Raji (cell line): ENCODE data around the gene IGF1R.

ENCODE experiments used
- POLR2A ChIP-seq: IDR thresholded peaks from 2 replicates; pipeline ENCODE4 v1.6.1; 2011; ENCODE audit warnings: low read depth, low read length, control low read depth; ENCODE audit not compliant: insufficient read depth

The IGF1R gene

DNA sequence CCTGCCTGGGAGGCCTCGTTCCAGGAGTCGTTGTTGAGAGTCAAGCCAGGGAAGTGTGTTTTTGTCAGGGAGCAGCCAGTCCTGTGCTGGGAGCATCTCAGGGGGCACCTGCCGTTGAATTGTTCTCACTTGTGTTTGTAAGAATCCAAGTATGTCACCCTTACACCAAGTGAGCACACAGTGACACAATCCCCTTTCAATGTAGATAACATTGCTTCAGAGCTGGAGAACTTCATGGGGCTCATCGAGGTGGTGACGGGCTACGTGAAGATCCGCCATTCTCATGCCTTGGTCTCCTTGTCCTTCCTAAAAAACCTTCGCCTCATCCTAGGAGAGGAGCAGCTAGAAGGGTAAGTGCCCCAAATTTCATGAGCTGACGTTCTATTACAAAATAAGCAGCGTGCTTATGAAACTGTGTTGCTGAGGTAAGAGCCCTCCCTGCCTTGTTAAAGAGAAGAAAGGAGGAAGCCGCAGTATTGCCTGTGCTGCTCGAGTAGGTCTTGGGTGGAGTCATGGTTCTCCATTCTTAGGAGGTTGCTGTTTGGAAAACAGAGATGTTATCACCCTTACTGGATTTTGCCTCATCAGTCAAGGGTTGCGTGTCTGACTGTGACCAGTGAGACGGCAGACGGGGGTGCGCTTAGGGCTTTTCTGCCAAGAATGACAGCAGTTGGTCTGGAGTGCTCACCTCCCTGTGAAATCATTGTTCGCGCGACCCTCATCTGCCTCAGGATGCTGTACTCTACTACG is 251.1 kb downstream of the IGF1R start:
- no peak for TF ChIP-seq POLR2A

DNA sequence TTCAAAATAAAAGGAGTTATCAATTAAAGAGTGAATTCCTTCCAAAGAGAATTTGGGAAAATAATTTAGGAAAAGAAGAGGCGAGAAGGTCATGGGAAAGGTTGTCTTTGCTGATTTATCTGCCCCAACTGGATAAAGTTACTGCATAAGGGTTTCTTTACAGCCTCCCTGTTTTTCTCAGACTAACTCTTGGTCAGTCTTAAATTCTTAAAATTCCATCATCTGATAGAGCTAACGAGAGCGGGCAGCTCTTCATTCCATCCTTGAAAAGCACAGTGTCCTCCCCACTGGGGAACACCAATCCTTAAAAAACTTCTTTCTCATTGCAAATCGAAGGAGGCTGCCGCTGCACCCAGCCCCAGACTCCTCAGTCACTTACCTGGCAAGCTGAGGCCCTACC is 252.0 kb downstream of the IGF1R start:
- no peak for TF ChIP-seq POLR2A

DNA sequence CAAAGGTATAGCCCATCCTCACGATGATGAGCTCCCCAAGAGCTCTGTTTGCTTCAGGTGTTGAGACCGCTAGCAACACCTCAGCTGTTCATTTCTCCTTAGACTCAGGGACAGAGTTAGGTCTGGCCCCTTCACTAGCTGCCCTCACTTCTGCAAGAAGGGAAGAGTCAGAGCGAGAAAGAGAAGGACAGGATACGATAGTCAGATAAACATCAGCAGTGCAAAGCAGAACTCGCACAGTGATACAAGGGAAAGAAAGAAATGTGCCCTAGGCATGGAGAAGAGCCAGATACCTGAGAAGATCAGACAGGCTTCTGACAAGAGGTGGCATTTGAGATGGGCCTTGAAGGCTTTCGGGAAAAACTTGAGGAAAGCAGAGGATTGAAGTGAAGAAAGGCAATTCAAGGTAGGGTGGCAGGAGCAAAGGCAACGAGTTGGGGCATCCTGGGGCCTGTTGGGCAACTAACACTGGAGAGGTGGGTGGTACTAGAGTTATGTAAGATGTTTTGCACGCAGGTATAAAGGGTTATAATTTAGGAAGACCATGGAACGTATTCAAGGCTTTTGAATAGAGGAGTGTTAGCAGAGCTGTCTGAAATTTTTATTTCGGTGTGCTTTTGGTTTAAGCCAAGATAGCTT is 253.2 kb downstream of the IGF1R start:
- TF ChIP-seq POLR2A, result no peak

DNA sequence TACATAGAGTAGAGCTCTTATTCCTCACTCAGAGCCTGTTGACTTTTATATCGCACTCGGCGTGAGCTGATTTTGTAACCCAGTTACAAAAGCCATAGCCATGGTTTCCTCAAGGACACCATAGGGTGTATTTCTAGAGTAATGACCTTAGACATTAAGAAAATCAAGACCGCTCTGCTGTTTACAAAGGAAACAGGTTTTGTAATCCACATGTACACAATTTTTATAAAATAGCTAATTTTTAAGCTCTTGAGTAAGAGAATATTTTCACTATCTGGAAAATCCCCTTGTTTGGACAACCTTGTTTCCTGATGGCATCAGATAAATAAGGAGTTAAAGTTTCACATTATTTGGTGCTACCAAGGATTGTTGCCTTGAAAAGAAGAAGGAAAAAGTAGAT is 254.6 kb downstream of the IGF1R start:
- TF ChIP-seq POLR2A, result no peak

DNA sequence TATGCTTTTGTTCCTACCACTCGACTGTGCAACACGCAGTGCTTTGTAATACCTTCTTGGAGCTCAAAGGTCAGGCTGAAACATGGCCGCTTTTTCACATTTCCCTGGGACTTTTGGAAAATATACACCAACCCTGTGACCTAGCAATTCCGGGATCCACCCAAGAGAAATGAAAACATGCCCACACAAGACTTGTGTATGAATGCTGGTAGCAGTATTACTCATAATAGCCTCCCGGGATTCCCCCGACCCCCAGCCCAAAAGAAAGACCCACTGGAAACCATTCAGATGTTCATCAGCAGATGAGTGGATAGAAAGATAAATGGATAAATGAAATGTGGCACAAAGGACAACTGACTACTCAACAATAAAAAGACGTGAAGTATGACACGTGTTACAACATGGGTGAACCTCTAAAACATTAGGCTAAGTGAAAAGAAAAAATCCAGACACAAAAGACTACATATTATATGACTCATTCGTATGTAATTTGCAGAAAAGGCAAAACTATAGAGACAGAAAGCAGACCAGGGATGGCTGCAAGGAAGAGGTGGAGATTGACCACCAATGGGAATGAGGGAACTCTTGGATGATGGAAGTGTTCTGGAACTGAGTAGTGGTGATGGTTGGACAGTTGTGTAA is 255.2 kb downstream of the IGF1R start:
- no peak for TF ChIP-seq POLR2A

DNA sequence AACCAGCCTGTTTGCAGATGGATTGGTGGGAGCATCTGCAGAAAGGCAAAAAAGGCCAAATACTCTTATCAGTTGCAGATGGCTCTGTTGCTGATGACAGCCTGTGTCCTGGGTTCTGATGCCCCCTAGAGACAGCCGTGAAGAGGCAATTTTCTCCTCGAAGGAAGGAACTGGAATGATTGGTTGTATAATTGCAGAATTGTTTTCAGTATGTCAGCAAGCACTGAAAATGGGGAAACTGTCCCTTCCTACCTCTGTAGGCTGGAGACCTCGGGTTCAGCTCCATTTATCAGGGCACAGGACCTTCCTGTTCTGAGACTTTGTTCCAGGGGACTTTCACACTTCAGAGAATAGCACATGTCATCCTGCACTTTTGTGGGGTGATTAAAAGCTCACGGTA is 256.2 kb downstream of the IGF1R start:
- TF ChIP-seq POLR2A, result no peak

DNA sequence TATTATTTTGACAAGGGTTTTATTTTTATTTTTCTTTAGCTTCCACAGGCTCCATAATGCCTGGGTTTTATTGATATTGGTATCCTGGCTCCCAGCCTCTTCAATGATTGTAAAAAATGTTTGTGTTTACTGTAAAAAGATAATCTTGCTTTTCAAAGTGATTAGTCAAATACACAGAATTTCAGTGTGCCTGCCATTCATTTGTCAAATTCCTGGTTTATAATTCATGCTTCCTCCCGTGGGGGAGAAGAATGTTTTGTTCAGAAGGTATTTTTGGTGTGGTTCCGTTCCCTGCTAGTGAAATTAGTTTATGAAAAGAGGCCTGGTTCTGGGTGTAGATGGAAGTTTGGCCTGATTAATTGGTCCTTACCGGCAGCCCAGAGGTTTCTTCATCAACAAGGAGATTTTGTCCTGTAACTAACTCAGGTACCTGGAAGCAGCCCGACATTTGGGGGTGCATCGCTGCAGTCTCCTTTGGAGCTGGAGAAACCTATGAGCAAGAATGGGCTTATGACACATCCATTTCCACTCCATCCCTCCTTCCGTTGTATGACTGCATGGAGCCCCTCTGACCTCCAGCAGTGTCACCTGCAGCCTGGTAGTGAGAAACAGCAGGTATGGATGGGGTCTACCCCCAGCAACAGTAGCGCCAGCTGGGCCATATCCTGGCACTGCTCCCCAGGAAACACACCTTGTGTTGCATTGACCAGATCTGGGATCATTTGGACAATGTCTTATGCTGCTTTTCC is 257.8 kb downstream of the IGF1R start:
- TF ChIP-seq POLR2A, result no peak

DNA sequence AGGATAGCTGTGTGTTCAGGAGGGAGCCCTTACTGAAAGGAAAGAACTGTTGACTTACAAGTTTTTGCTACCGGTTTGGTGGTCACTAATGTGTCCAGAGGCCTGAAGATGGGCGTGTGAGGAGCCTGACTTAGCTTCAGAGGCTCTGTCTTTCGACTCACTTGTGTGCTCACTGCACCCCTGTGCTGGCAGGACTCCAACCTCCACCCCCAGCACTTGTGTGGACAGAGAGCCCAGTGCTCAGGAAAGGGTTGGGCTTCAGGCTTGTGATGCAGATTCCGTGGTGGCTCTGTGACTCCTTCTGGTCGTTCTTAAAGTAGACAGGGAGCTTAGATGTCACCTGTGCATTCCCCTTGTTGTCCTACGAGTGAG is 258.4 kb downstream of the IGF1R start:
- no peak for TF ChIP-seq POLR2A

DNA sequence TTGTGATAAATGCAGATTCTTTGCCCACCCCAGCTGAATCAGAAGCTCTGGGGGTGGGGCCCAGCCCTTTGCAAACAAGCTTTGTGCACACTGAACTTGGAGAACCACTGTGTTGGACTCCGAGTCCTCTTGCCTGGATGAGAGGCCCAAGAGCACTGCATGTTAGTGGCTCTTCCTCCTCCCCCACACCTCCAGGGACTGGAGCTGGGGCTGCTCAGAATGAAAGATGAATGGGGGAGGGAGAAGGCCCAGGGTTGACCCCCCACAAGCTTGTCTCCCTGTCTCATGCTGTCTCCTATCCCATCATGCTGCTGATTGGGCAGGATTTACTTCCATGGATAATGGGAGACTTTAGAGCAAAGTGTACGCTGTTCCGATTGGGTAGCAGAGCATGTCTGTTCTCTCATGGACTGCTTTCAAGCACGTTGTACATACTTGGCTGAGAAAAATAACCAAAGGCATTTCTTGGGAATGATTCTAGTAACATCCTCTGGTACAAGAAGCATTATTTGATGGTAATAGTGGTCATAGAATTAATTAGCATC is 259.7 kb downstream of the IGF1R start:
- TF ChIP-seq POLR2A, result no peak

DNA sequence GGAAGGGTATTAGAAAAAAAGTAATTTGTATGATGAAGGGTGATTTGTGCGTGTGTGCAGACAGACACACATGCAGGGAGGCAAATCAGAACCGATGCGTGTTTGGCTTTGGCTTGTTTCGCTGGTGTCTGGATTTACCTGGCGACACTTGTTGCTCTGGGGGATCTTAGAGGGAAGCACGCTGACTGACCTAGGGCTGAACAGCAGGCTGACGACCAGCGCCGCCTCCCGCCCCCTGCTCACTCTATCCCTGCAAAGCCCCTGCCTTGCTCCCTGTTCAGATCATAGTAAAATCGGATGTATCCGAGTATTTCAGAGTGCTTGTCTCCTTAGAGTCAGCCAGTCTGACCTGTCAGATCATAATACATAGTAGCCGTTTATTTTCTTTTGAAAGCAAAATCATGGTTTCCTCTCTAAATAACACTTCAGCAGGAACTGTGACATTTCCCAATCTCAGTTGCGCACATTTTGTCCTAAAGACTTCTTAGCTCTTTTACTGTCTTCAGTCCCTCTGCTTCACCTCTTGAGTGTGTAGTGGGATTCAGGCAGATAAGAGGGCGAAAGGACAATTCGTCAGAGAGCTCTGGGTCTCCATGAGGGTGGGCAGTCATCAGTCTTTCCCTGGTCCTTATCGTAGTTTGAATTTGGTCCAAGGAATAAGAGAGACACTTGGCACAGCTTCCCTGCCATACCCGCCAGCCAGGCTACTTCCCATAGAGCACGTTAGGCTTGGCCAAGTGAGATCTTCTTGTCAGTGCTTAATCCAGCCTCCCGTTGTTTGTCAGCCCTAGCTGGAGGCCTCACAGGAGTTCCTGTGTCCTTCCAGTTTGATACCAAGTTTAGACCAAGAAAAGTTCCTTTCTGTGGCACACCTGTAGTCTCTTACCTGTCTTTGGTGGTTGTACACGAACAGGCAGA is 261.9 kb downstream of the IGF1R start:
- TF ChIP-seq POLR2A, result no peak

DNA sequence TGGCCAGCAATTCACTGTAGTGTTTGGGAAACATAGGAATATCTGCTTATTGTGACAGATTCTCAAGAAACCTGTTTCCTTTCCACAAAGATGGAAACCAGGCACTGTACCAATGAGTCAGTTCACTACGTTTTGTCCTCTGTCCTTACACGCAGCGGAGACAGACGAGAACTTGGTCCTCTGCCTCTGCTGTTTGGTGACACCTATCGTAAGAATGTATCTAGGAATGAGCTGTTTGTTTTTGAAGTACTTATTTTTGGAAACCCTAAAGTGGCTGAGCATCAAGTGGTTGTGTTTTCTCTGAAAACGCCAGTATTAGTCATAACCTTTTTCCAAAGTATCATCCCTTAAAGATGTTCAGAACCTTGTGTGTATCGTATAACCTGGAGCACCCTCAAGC is 266.3 kb downstream of the IGF1R start:
- TF ChIP-seq POLR2A, result no peak

DNA sequence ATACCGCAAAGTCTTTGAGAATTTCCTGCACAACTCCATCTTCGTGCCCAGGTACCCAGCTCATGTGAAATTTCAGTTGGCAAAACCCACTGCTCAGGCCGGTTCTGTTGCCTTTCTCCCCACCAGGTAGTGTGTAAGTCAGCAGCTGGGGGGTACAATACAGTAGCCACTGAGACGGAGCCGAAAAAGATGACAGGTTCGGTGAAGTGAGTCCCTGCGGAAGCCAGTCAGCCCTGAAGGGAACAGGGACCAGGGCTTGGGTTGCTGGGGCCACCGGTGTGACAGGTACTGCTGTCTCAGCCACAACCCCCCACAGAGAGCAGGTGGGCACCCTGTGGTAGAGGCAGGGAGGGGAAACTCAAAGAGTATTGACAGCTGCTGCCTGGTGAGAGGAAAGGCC is 268.5 kb downstream of the IGF1R start:
- no peak for TF ChIP-seq POLR2A

DNA sequence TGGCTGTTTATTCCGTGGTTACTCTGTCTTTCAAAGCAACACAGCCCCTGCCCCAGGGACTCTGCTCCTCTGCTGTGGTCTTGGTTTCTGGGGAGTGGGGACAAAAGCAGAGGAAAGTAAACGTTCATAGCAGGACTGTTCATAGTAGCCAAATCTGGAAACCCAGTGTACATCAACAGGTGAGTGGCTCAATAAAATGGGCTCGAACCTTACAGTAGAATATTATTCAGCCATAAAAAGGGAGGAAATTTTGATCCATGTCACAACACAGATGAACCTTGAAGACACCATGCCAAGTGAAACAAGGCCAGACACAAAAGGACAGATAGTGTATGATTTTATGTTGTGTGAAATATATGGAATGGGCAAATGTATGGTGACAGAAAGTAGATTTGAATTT is 269.1 kb downstream of the IGF1R start:
- TF ChIP-seq POLR2A, result no peak

DNA sequence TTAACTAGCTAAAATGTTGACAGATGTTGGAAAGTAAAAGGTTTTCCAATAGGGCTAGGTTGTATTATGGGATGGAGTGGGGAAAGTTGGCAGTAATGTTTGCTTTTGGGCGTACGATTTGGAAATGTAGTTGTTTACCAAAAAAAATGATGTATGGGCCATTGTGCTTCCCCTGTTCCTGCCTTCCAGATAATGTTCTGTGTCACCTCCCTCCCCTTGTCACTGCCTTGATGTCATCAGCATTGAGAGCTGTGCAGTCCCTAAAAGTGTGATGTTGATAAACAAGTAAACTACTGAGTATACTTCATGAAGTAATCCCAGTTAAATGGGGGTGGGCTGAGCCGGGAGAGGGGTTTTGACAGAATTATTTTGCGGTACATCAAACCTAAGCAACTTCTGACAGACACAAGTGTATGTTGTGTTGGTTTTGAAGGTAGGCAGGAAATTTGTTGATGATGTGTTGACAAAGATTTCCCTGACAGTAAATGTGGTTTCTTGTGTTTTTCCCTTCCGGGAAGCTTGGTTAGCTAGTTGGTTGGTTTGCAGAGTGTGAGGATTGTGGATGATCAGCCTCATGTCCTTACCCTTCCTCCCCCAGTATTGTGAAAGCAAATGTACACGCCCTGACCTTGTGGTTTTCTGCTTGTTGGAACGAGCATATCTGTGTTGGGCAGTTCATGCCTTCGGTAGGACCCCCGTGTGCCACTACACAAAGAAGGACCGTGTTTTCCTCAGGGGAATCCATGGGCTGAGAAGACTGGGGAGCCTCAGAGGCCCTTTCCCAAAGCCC is 271.9 kb downstream of the IGF1R start:
- TF ChIP-seq POLR2A, result no peak
